Lung (tissue), 12 donors: ENCODE results near the gene NUP88. TPM values are rescaled to one million over a fixed set of nuclear protein-coding genes. Genes with fewer than 3 reads are reported as not detected.

Experiments
- ATAC-seq: fragments of 200-7000 bp; cut with Tn5 transposase; one replicate; pipeline ENCODE4 v1.9.1; 2020; ENCODE audit warnings: moderate number of reproducible peaks; ENCODE audit not compliant: insufficient read depth, low FRiP score
- DNase-seq, 3 donors: peaks; one replicate each; pipeline ENCODE4 v3.0.0-alpha.2; 2013 to 2017
- H3K27ac ChIP-seq, 2 donors: one replicate each; pipeline ENCODE4 v1.5.1; 2013; ENCODE audit warnings: mild to moderate bottlenecking in 2 of 2, moderate library complexity in 2 of 2, control low read depth in 1 of 2, inconsistent platforms in 1 of 2, low read depth in 1 of 2, low read length in 1 of 2
- H3K27me3 ChIP-seq, 3 donors: one replicate each; pipeline ENCODE4 v1.5.1; 2013; ENCODE audit warnings: low read length in 2 of 3; ENCODE audit not compliant: control insufficient read depth in 3 of 3, insufficient read depth in 3 of 3
- H3K36me3 ChIP-seq, 4 donors: one replicate each; pipeline ENCODE4 v1.5.1; 2013; ENCODE audit warnings: low read length in 4 of 4, mild to moderate bottlenecking in 1 of 4, moderate library complexity in 1 of 4; ENCODE audit not compliant: control insufficient read depth in 4 of 4, insufficient read depth in 4 of 4
- H3K4me1 ChIP-seq, 5 donors: one replicate each; pipeline ENCODE4 v1.5.1; 2013; ENCODE audit warnings: low read length in 5 of 5, mild to moderate bottlenecking in 2 of 5, moderate library complexity in 1 of 5; ENCODE audit not compliant: control insufficient read depth in 5 of 5, insufficient read depth in 5 of 5
- H3K4me3 ChIP-seq: one replicate; pipeline ENCODE4 v1.5.1; 2013; ENCODE audit warnings: mild to moderate bottlenecking, control low read depth, moderate library complexity
- H3K9ac ChIP-seq, 2 donors: one replicate each; pipeline ENCODE4 v1.5.1; 2013; ENCODE audit warnings: low read length in 2 of 2, control low read depth in 1 of 2; ENCODE audit not compliant: insufficient read depth in 1 of 2
- H3K9me3 ChIP-seq, 4 donors: one replicate each; pipeline ENCODE4 v1.5.1; 2013; ENCODE audit warnings: low read length in 3 of 4, mild to moderate bottlenecking in 1 of 4, moderate library complexity in 1 of 4; ENCODE audit not compliant: control insufficient read depth in 4 of 4, insufficient read depth in 3 of 4
- WGBS, 2 donors: extraction: QIAGEN DNeasy Blood & Tissue Kit; methylation state at CpG; one replicate each; pipeline ENCODE4 v1.1.7; 2013; 5-methylcytosine and 5-hydroxymethylcytosine counted together
- polyA plus RNA-seq, 2 donors: library from polyadenylated mRNA; stranded (reverse); fragments of 200-250 nt; gene quantifications; one replicate each; pipeline ENCODE4 v1.2.1, GENCODE V29; 2013
- total RNA-seq, 2 donors: library from RNA; depleted of rRNA in 1 of 2; stranded (reverse); fragments of >200 nt in 1 of 2; gene quantifications; one replicate each; pipeline ENCODE4 v1.2.1, GENCODE V29; 2014 to 2021
- TF ChIP-seq, protein P1 (sequence below): IDR thresholded peaks from 2 replicates; pipeline ENCODE4 v1.5.1; 2012; ENCODE audit warnings: mild to moderate bottlenecking; ENCODE audit errors: control extremely low read depth, extremely low read depth
- donor health status: control.
- donor health status: control.
- donor health status: Bipolar disorder and iron deficiency.
- donor health status: healthy.
- donor health status: DM: yes; HTN: yes; CAD: no.

The NUP88 gene
- total and polyA plus RNA-seq, 4 donors = 30.0 to 76.4 (median 54.8) TPM

DNA sequence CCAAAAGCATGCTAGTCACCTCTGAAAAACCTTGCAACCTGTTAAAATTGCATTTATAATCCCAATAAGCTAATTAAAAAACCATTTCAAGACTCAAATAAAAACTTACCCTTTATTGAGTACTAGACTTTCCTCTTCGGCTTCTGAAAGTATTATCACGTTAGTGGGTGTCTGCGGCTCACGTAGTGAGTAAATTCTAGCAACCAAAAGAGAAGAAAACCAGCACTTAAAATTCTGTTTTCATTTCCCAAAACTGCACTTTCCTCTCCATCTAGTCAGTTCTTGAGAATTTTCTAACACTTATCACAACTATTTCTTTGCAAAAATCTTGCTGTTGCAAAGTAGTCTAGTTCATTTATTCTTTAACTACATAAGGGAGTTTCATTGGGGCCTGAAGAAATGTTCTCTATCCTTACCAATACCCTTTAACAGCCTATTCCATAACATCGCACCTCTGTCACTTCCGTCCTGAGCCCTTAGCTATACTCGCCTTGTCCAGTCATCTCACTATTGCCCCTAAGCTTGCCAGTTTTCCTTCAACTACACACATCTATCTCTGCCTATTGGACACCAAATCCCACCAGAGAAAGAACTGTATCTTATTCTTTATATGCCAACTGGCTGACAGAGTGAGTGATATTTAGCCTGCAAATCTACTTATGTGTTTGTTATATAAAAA lies 8.7 kb downstream of the NUP88 start:
- Histone ChIP-seq H3K27ac (no peak overlapping the region), H3K9ac (no peak overlapping the region), H3K4me3 (no peak overlapping the region), H3K36me3 (peaks cover 30 to 55% (median 38%) of the 10 kb centered on the region in 4 donors), H3K4me1 (no peaks in the 10 kb centered on the region), H3K27me3 (no peaks in the 10 kb centered on the region), H3K9me3 (no peaks in the 10 kb centered on the region)
- TF ChIP-seq, protein P1, sequence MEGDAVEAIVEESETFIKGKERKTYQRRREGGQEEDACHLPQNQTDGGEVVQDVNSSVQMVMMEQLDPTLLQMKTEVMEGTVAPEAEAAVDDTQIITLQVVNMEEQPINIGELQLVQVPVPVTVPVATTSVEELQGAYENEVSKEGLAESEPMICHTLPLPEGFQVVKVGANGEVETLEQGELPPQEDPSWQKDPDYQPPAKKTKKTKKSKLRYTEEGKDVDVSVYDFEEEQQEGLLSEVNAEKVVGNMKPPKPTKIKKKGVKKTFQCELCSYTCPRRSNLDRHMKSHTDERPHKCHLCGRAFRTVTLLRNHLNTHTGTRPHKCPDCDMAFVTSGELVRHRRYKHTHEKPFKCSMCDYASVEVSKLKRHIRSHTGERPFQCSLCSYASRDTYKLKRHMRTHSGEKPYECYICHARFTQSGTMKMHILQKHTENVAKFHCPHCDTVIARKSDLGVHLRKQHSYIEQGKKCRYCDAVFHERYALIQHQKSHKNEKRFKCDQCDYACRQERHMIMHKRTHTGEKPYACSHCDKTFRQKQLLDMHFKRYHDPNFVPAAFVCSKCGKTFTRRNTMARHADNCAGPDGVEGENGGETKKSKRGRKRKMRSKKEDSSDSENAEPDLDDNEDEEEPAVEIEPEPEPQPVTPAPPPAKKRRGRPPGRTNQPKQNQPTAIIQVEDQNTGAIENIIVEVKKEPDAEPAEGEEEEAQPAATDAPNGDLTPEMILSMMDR = no peak
- 94 to 97% methylated on average over 7 of the region's 7 CpGs for WGBS, 2 donors
- DNase-seq = no peak
- no peak for ATAC-seq

DNA sequence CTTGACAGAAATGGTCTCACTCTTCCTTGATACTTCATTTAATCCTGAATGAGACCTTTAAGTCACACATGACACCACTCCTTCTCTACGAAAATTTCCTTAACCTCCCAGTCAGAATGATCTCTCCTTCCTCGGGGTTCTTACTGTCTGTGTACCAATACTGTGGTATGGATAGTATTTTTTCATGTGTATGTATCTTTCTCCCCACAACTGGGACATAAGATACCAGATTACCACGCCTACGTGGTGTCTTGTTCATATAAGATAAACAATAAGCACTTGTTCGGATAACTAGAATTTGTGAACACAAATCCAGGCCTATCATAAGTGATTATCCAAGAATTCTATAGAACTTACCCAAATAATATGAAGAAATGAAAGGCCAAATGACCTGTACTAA lies 11.3 kb downstream of the NUP88 start:
- WGBS, 2 donors = 86 to 97% methylated on average over 5 of the region's 5 CpGs
- no peak for ATAC-seq
- no peaks in the 10 kb centered on the region for H3K27me3 ChIP-seq

DNA sequence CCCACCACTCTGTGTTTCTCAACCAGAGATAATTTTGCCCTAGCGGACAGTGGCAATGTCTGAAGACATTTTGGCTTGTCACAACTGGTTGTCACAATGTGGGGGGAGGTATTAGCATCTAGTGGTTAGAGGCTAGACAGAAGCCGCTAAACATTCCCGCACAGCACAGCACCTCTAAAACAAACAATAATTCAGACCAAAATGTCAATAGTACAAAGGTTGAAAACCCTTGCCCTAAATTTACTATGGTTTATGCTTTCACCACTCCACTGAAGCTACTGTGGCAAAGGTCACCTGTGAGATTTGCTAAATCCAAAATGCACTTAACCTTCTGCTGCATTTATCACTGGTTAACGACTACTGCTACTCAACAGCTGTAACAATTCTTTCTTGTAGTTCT lies 14.1 kb downstream of the NUP88 start:
- no peak for ATAC-seq
- WGBS, 2 donors = 89 to 94% methylated on average over 4 of the region's 4 CpGs
- no peak overlapping the region for H3K9ac ChIP-seq
- TF ChIP-seq, protein P1 = no peak
- H3K27me3 ChIP-seq = no peaks in the 10 kb centered on the region
- H3K27ac ChIP-seq = no peak overlapping the region
- peaks cover 33 to 62% (median 41%) of the 10 kb centered on the region in 4 donors for H3K36me3 ChIP-seq
- H3K9me3 ChIP-seq = no peaks in the 10 kb centered on the region
- H3K4me1 ChIP-seq = no peaks in the 10 kb centered on the region
- H3K4me3 ChIP-seq = no peak overlapping the region
- no peak for DNase-seq

More for the DNA sequence above, 11.3 kb downstream of the NUP88 start:
- no peak overlapping the region for H3K9ac ChIP-seq
- H3K4me1 ChIP-seq = no peaks in the 10 kb centered on the region
- no peak for DNase-seq
- H3K27ac ChIP-seq = no peak overlapping the region
- H3K4me3 ChIP-seq = no peak overlapping the region
- H3K36me3 ChIP-seq = peaks cover 29 to 69% (median 41%) of the 10 kb centered on the region in 4 donors
- H3K9me3 ChIP-seq = no peaks in the 10 kb centered on the region
- TF ChIP-seq, protein P1 = no peak

DNA sequence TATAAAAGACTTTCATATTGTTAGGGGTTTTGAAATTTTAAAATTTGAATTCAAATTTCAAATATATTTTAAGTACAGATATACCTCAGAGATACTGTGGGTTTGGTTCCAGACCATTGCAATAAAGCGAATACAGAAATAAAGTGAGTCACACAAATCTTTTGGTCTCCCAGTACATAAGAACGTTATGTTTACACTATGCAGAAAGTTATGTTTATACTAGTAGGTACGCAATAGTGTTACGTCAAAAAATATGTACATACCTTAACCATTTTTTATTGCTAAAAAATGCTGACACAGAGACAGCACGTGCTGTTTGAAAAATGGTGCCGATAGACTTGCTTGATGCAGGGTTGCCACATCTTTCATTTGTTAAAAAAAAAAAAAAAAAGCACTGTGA lies 19.7 kb downstream of the NUP88 start:
- H3K4me3 ChIP-seq = no peak overlapping the region
- H3K27me3 ChIP-seq = no peaks in the 10 kb centered on the region
- WGBS, 2 donors = 89 to 96% methylated on average over 6 of the region's 6 CpGs
- H3K27ac ChIP-seq = no peak overlapping the region
- no peak overlapping the region for H3K9ac ChIP-seq
- peaks cover 25 to 40% (median 29%) of the 10 kb centered on the region in 4 donors for H3K36me3 ChIP-seq
- no peaks in the 10 kb centered on the region for H3K4me1 ChIP-seq
- ATAC-seq (no peak), DNase-seq (no peak)
- TF ChIP-seq, protein P1 = no peak
- no peaks in the 10 kb centered on the region for H3K9me3 ChIP-seq
